HG03108 (cell line): Measurements from ENCODE around the gene PXDC1.
A peak's percentile ranks its signal among the peaks of the same experiment; 100 is the strongest.

Experiments used
- ATAC-seq: cut with Tn5 transposase; IDR thresholded peaks from one replicate; pipeline ENCODE4 v1.9.1; 2021; ENCODE audit warnings: moderate library complexity; ENCODE audit not compliant: unreplicated experiment

The PXDC1 gene

GRCh38 chr6:3749067-3749841 is 2.3 kb downstream of the PXDC1 start:
- ATAC-seq = no peak

- no peak for ATAC-seq
Measured at GRCh38 chr6:3748208-3749066, 3.1 kb downstream of the PXDC1 start.

GRCh38 chr6:3747100-3747737 is 4.3 kb downstream of the PXDC1 start:
- ATAC-seq = no peak

- ATAC-seq = no peak
Measured at GRCh38 chr6:3746696-3747095, 4.8 kb downstream of the PXDC1 start.

GRCh38 chr6:3746119-3746691 is 5.3 kb downstream of the PXDC1 start:
- peak; percentile 43 for ATAC-seq

GRCh38 chr6:3745566-3746118 is 5.9 kb downstream of the PXDC1 start:
- no peak for ATAC-seq

GRCh38 chr6:3744901-3745470 is 6.5 kb downstream of the PXDC1 start:
- no peak for ATAC-seq

GRCh38 chr6:3744211-3744900 is 7.2 kb downstream of the PXDC1 start:
- ATAC-seq = no peak

- ATAC-seq = no peak
Measured at GRCh38 chr6:3743541-3743940, 8.0 kb downstream of the PXDC1 start.

GRCh38 chr6:3742426-3743344 is 8.8 kb downstream of the PXDC1 start:
- peak; percentile 55 for ATAC-seq

- ATAC-seq = no peak
Measured at GRCh38 chr6:3742076-3742425, 9.5 kb downstream of the PXDC1 start.

- ATAC-seq = no peak
Measured at GRCh38 chr6:3741477-3741871, 10.0 kb downstream of the PXDC1 start.

- no peak for ATAC-seq
Measured at GRCh38 chr6:3740551-3741476, 10.7 kb downstream of the PXDC1 start.

GRCh38 chr6:3739311-3739897 is 12.1 kb downstream of the PXDC1 start:
- no peak for ATAC-seq

GRCh38 chr6:3738381-3739131 is 13.0 kb downstream of the PXDC1 start:
- no peak for ATAC-seq

GRCh38 chr6:3737831-3738210 is 13.7 kb downstream of the PXDC1 start:
- no peak for ATAC-seq
